PC-3 (cell line): ENCODE results near the gene TNFRSF4.

Experiments
- EZH2 ChIP-seq: fragments of 300-600 bp; sonication (generic); IDR thresholded peaks from one replicate; pipeline ENCODE4 v1.6.1; 2017; ENCODE audit warnings: antibody characterized with exemption, mild to moderate bottlenecking, low read length; ENCODE audit not compliant: unreplicated experiment
- TF ChIP-seq, protein P1 (sequence below): fragments of 300-600 bp; sonication (generic); conservative IDR thresholded peaks from 2 replicates; pipeline ENCODE4 v1.5.1; 2017; ENCODE audit warnings: antibody characterized with exemption, low read depth, mild to moderate bottlenecking, low read length

DNA sequence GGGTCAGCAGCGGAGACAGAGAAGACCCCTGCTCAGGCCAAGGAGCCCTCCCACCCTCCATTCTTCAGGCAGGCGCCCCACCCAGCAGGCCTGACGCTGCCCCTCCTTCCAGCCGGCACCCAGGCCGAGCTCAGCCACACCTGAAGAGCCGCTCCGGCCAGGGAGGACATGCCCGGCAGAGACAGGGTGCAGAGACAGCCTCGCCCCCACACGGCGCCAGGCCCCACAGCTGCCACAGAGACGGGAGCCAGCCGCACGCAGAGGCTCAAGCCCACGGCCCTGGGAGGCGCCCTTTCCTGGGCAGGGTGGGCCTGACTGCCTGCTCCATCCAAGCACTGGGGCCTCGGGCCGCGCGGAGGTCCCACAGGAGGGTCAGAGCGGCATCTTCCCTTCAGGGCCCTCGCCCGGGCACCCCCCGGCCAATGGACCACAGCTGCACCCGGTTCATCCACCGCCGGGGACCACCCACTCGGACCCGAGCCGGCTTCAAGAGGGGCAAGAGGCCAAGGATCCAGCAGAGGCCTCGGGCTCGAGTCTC, 35.1 kb downstream of the TNFRSF4 start:
- TF ChIP-seq, protein P1, sequence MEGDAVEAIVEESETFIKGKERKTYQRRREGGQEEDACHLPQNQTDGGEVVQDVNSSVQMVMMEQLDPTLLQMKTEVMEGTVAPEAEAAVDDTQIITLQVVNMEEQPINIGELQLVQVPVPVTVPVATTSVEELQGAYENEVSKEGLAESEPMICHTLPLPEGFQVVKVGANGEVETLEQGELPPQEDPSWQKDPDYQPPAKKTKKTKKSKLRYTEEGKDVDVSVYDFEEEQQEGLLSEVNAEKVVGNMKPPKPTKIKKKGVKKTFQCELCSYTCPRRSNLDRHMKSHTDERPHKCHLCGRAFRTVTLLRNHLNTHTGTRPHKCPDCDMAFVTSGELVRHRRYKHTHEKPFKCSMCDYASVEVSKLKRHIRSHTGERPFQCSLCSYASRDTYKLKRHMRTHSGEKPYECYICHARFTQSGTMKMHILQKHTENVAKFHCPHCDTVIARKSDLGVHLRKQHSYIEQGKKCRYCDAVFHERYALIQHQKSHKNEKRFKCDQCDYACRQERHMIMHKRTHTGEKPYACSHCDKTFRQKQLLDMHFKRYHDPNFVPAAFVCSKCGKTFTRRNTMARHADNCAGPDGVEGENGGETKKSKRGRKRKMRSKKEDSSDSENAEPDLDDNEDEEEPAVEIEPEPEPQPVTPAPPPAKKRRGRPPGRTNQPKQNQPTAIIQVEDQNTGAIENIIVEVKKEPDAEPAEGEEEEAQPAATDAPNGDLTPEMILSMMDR, result no peak
- TF ChIP-seq EZH2, result no peak
